Neural cell (in vitro differentiated cells): ENCODE data around the gene ARRB1.

Experiments used
- CTCF ChIP-seq: fragments of 450-650 bp; IDR thresholded peaks from 2 replicates; pipeline ENCODE4 v1.5.1; 2014; ENCODE audit warnings: antibody characterized with exemption, mild to moderate bottlenecking, moderate library complexity; ENCODE audit not compliant: poor library complexity, severe bottlenecking
- EP300 ChIP-seq: fragments of 450-650 bp; conservative IDR thresholded peaks from 2 replicates; pipeline ENCODE4 v1.6.1; 2014; ENCODE audit warnings: antibody characterized with exemption, mild to moderate bottlenecking, moderate library complexity; ENCODE audit not compliant: poor library complexity, severe bottlenecking
- EZH2 ChIP-seq: fragments of 200-600, 300-800 bp; shearing (Covaris generic), sonication (generic); IDR thresholded peaks from 2 replicates; pipeline ENCODE4 v1.6.1; 2014; ENCODE audit warnings: antibody characterized with exemption, low read length, borderline replicate concordance, mild to moderate bottlenecking; ENCODE audit not compliant: insufficient read depth, poor library complexity, severe bottlenecking
- MXI1 ChIP-seq: fragments of 450-650 bp; conservative IDR thresholded peaks from 2 replicates; pipeline ENCODE4 v1.6.1; 2014; ENCODE audit warnings: antibody characterized with exemption, mild to moderate bottlenecking; ENCODE audit not compliant: poor library complexity, severe bottlenecking
- POLR2AphosphoS5 ChIP-seq: IDR thresholded peaks from 2 replicates; pipeline ENCODE4 v1.6.1; 2012
- RAD21 ChIP-seq: fragments of 450-650 bp; conservative IDR thresholded peaks from 2 replicates; pipeline ENCODE4 v1.6.1; 2014; ENCODE audit warnings: antibody characterized with exemption, mild to moderate bottlenecking, moderate library complexity
- SMC3 ChIP-seq: fragments of 450-650 bp; conservative IDR thresholded peaks from 2 replicates; pipeline ENCODE4 v1.6.1; 2014; ENCODE audit warnings: antibody characterized with exemption, mild to moderate bottlenecking, moderate library complexity; ENCODE audit not compliant: poor library complexity
- TAF1 ChIP-seq: IDR thresholded peaks from 2 replicates; pipeline ENCODE4 v1.6.1; 2012; ENCODE audit warnings: low read depth
- TF ChIP-seq, protein P1 (sequence below): IDR thresholded peaks from 2 replicates; pipeline ENCODE4 v1.6.1; 2012; ENCODE audit warnings: borderline replicate concordance

GRCh38 chr11:75281469-75282095 lies 69.9 kb downstream of the ARRB1 start:
- no peak for TF ChIP-seq CTCF
- TF ChIP-seq RAD21: no peak
- no peak for TF ChIP-seq POLR2AphosphoS5
- TF ChIP-seq EP300: no peak
- TF ChIP-seq EZH2: no peak
- TF ChIP-seq, protein P1, sequence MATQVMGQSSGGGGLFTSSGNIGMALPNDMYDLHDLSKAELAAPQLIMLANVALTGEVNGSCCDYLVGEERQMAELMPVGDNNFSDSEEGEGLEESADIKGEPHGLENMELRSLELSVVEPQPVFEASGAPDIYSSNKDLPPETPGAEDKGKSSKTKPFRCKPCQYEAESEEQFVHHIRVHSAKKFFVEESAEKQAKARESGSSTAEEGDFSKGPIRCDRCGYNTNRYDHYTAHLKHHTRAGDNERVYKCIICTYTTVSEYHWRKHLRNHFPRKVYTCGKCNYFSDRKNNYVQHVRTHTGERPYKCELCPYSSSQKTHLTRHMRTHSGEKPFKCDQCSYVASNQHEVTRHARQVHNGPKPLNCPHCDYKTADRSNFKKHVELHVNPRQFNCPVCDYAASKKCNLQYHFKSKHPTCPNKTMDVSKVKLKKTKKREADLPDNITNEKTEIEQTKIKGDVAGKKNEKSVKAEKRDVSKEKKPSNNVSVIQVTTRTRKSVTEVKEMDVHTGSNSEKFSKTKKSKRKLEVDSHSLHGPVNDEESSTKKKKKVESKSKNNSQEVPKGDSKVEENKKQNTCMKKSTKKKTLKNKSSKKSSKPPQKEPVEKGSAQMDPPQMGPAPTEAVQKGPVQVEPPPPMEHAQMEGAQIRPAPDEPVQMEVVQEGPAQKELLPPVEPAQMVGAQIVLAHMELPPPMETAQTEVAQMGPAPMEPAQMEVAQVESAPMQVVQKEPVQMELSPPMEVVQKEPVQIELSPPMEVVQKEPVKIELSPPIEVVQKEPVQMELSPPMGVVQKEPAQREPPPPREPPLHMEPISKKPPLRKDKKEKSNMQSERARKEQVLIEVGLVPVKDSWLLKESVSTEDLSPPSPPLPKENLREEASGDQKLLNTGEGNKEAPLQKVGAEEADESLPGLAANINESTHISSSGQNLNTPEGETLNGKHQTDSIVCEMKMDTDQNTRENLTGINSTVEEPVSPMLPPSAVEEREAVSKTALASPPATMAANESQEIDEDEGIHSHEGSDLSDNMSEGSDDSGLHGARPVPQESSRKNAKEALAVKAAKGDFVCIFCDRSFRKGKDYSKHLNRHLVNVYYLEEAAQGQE: no peak
- TF ChIP-seq SMC3: no peak
- TF ChIP-seq MXI1: no peak
- no peak for TF ChIP-seq TAF1
